Stimulated activated CD4-positive, alpha-beta T cell treated with anti-CD3 and anti-CD28 coated beads, TNF-alpha, amount 100 ng/mL, for 1 hour (primary cell): Measurements from ENCODE around the gene METAP1.
"Not testable (repeated sequence)": the region's sequence is repeated elsewhere in the genome, so short reads cannot be mapped to it uniquely, and the experiment has no call there.

Experiments used
- DNase-seq, 3 donors: peaks; one replicate each; pipeline ENCODE4 v3.0.0-alpha.2; 2020; ENCODE audit warnings: low read depth in 3 of 3, low spot score in 1 of 3

Gene METAP1

GRCh38 chr4:98995183-98996055 is at the start of gene METAP1:
Gene METAP1 (plus strand): TSS chr4:98995721. CDS start chr4:98995754, 33 bp downstream.
- DNase-seq, result peak; percentile 89 to 95 (median 92)

GRCh38 chr4:98946359-98946758 is 49.2 kb upstream of the METAP1 start:
- no peak for DNase-seq

GRCh38 chr4:98950925-98951324 is 44.6 kb upstream of the METAP1 start:
- DNase-seq, result no peak

GRCh38 chr4:98951710-98952109 is 43.8 kb upstream of the METAP1 start:
- no peak for DNase-seq

GRCh38 chr4:98955229-98955628 is 40.3 kb upstream of the METAP1 start:
- no peak for DNase-seq

GRCh38 chr4:98958065-98958464 is 37.5 kb upstream of the METAP1 start:
- no peak for DNase-seq

GRCh38 chr4:98959411-98959810 is 36.1 kb upstream of the METAP1 start:
- DNase-seq, result no peak

- no peak for DNase-seq
Observed at GRCh38 chr4:98961770-98962169, 33.8 kb upstream of the METAP1 start.

GRCh38 chr4:98963538-98964433 is 31.7 kb upstream of the METAP1 start:
- no peak for DNase-seq

GRCh38 chr4:98966926-98967325 is 28.6 kb upstream of the METAP1 start:
- DNase-seq, result no peak

GRCh38 chr4:98967786-98968329 is 27.7 kb upstream of the METAP1 start:
- DNase-seq, result no peak

GRCh38 chr4:98969878-98970785 is 25.4 kb upstream of the METAP1 start:
- DNase-seq, result no peak

GRCh38 chr4:98976716-98977115 is 18.8 kb upstream of the METAP1 start:
- DNase-seq, result no peak

- DNase-seq, result no peak
Observed at GRCh38 chr4:98977557-98977956, 18.0 kb upstream of the METAP1 start.

- no peak for DNase-seq
Observed at GRCh38 chr4:98987720-98988119, 7.8 kb upstream of the METAP1 start.

- DNase-seq, result not testable (repeated sequence)
Observed at GRCh38 chr4:98992835-98993234, 2.7 kb upstream of the METAP1 start.

GRCh38 chr4:98993419-98994071 is 2.0 kb upstream of the METAP1 start:
- DNase-seq, result no peak

- no peak for DNase-seq
Observed at GRCh38 chr4:98994474-98995182, 893 bp upstream of the METAP1 start.

GRCh38 chr4:98996056-98996764 is 689 bp downstream of the METAP1 start:
- no peak for DNase-seq
